Lower leg skin (tissue), 3 donors: ENCODE results near the gene SMC1B.

ENCODE experiments used
- CTCF ChIP-seq, 3 donors: fragments of 450-650 bp; IDR thresholded peaks; one replicate each; pipeline ENCODE4 v1.5.1; 2016; ENCODE audit warnings: antibody characterized with exemption in 3 of 3, mild to moderate bottlenecking in 3 of 3, moderate library complexity in 2 of 3
- POLR2A ChIP-seq, 2 donors: fragments of 450-650 bp; IDR thresholded peaks; one replicate each; pipeline ENCODE4 v1.6.1; 2016 to 2017; ENCODE audit warnings: antibody characterized with exemption in 2 of 2, mild to moderate bottlenecking in 1 of 2, moderate library complexity in 1 of 2

DNA sequence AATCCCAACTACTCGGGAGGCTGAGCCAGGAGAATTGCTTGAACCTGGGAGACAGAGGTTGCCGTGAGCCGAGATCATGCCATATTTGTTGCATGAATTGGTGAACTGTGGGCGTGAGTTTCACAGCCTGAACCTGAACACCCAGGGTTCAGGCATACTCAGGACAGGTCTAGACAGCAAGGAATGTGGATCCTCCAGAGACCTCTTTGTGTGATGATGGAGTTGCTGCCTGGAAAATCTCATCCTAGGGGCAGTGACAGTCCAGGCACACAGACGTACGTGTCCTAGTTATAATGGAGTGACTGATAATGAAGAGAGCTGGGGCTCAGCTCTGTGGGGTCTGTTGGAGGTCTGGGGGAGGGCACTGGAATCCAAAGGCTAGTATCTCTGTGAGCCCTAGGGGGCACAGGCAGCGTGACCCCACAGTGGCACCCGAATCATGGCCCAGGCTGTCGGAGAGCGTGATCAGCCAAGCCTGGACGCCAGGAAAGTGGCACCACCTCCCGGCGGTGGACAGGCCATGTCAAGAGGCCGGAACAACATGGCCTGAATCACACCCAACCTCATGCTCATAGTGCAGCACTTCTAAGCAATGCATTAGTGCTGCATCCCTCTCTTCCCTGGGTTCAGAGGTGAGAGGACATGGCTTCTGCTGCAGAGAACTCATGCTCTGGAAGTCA is 31.8 kb upstream of the SMC1B start:
- TF ChIP-seq CTCF (IDR thresholded peaks at IDR 0.05) (no peak), POLR2A (IDR thresholded peaks at IDR 0.05) (no peak)
